ENCODE results near the gene RALGPS2. TPM values are rescaled to one million over a fixed set of nuclear protein-coding genes. Genes with fewer than 3 reads are reported as not detected.

The RALGPS2 gene
- total and polyA plus RNA-seq, 2 of the 13 experiments (the other 11 are each of a cell fraction or from before 2014, with no cell fraction given), result 15.6 to 36.0 TPM

DNA sequence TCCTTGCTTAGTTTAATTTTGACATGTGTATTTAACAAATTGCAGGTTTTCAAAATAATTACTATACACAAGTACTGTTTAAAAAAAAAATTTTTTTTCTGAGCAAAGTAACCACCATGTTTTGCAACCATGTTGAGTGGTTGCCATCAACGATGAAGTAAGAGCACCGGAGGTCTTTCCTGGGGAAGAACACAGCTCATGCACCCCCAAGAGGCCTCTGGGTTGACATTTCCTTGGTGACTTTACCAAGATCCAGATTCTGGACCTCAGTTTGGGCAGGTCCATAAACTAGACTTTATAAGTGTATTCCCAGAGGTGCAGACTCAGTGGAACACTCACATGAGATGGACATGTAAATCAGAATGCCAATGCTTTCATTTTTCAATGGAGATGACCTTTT lies 36.8 kb upstream of the RALGPS2 start (continued):
- TF ChIP-seq ZNF609 (CRISPR knock-in tag; IDR thresholded peaks at IDR 0.05; ENCODE audit: borderline replicate concordance), result no peak

GRCh38 chr1:178689769-178690168 lies 35.3 kb upstream of the RALGPS2 start:
- H3K27ac ChIP-seq (ENCODE audit: extremely low read length, insufficient read depth, low read length), result no peak overlapping the region
- in situ Hi-C loops (cut with HindIII; ENCODE audit: extremely low pct_ligation_motif_present, low pct_unique_long_range_greater_than_20kb) (no loop called here), intact Hi-C loops (cut with micrococcal nuclease; ENCODE audit: unreplicated experiment) (loop anchor here (10.0 kb wide), 2 partner anchors 65 to 145 kb away; no protein-coding TSS in a partner anchor)
- no peaks in the 10 kb centered on the region for H3K79me2 ChIP-seq (ENCODE audit: insufficient read depth, low read length)
- peaks cover 0 to 3% of the 10 kb centered on the region in 2 experiments; a peak in 2 of 5 replicates for H3K27me3 ChIP-seq (ENCODE audit: control insufficient read depth in 1 of 2, insufficient read depth in 2 of 2, low read length in 2 of 2)
- no peaks in the 10 kb centered on the region for H3K36me3 ChIP-seq (replicated peaks in 1 of 2; ENCODE audit: control insufficient read depth in 1 of 2, insufficient read depth in 2 of 2, low read length in 2 of 2)
- no peak overlapping the region for H2AFZ ChIP-seq (ENCODE audit: low read length)
- no peak for DNase-seq (ENCODE audit: low spot score)
- peaks cover 7% of the 10 kb centered on the region for H3K4me1 ChIP-seq (ENCODE audit: insufficient read depth, low read length)
- CTCF ChIA-PET (ENCODE audit: low intra/inter-chr PET ratio, low total read pairs), result no interaction called here
- no TSS peak for BruUV-seq (replicated peaks)
- no peak overlapping the region for H3K4me3 ChIP-seq (replicated peaks in 1 of 3; ENCODE audit: insufficient read depth in 1 of 3, low read depth in 2 of 3, low read length in 3 of 3)
- H3K9ac ChIP-seq (ENCODE audit: insufficient read depth, low read depth, low read length), result no peak overlapping the region
- no peaks in the 10 kb centered on the region for H3K9me3 ChIP-seq (ENCODE audit: low read length)
- ATAC-seq, result no peak
- no peak for FAIRE-seq
- H4K20me1 ChIP-seq (ENCODE audit: insufficient read depth, low read length), result no peaks in the 10 kb centered on the region
- WGBS (ENCODE audit: low lambda C conversion rate), result 23% methylated on average over 2 of the region's 2 CpGs
- POLR2A ChIA-PET, result no interaction called here
- no peak overlapping the region for H3K4me2 ChIP-seq (ENCODE audit: low read depth, low read length)
- TF ChIP-seq ZIK1 (CRISPR knock-in tag; IDR thresholded peaks at IDR 0.05; ENCODE audit: borderline replicate concordance, low read depth) (no peak), MXI1 (IDR thresholded peaks at IDR 0.05; ENCODE audit: borderline replicate concordance, low read depth, low read length) (no peak), RXRB (CRISPR knock-in tag; IDR thresholded peaks at IDR 0.05; ENCODE audit: borderline replicate concordance) (no peak), ZC3H4 (CRISPR knock-in tag; IDR thresholded peaks at IDR 0.05; ENCODE audit: borderline replicate concordance) (no peak), FOXA3 (CRISPR knock-in tag; IDR thresholded peaks at IDR 0.05) (no peak), TP53 (CRISPR knock-in tag; conservative IDR thresholded peaks at IDR 0.05) (no peak), ZFP1 (CRISPR knock-in tag; IDR thresholded peaks at IDR 0.05) (no peak)
- TF ChIP-seq, protein P1, sequence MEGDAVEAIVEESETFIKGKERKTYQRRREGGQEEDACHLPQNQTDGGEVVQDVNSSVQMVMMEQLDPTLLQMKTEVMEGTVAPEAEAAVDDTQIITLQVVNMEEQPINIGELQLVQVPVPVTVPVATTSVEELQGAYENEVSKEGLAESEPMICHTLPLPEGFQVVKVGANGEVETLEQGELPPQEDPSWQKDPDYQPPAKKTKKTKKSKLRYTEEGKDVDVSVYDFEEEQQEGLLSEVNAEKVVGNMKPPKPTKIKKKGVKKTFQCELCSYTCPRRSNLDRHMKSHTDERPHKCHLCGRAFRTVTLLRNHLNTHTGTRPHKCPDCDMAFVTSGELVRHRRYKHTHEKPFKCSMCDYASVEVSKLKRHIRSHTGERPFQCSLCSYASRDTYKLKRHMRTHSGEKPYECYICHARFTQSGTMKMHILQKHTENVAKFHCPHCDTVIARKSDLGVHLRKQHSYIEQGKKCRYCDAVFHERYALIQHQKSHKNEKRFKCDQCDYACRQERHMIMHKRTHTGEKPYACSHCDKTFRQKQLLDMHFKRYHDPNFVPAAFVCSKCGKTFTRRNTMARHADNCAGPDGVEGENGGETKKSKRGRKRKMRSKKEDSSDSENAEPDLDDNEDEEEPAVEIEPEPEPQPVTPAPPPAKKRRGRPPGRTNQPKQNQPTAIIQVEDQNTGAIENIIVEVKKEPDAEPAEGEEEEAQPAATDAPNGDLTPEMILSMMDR (CRISPR knock-in tag; IDR thresholded peaks at IDR 0.05), result no peak
- TF ChIP-seq, protein P2, sequence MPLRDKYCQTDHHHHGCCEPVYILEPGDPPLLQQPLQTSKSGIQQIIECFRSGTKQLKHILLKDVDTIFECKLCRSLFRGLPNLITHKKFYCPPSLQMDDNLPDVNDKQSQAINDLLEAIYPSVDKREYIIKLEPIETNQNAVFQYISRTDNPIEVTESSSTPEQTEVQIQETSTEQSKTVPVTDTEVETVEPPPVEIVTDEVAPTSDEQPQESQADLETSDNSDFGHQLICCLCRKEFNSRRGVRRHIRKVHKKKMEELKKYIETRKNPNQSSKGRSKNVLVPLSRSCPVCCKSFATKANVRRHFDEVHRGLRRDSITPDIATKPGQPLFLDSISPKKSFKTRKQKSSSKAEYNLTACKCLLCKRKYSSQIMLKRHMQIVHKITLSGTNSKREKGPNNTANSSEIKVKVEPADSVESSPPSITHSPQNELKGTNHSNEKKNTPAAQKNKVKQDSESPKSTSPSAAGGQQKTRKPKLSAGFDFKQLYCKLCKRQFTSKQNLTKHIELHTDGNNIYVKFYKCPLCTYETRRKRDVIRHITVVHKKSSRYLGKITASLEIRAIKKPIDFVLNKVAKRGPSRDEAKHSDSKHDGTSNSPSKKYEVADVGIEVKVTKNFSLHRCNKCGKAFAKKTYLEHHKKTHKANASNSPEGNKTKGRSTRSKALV (CRISPR knock-in tag; IDR thresholded peaks at IDR 0.05), result no peak
- TF ChIP-seq, protein P3, sequence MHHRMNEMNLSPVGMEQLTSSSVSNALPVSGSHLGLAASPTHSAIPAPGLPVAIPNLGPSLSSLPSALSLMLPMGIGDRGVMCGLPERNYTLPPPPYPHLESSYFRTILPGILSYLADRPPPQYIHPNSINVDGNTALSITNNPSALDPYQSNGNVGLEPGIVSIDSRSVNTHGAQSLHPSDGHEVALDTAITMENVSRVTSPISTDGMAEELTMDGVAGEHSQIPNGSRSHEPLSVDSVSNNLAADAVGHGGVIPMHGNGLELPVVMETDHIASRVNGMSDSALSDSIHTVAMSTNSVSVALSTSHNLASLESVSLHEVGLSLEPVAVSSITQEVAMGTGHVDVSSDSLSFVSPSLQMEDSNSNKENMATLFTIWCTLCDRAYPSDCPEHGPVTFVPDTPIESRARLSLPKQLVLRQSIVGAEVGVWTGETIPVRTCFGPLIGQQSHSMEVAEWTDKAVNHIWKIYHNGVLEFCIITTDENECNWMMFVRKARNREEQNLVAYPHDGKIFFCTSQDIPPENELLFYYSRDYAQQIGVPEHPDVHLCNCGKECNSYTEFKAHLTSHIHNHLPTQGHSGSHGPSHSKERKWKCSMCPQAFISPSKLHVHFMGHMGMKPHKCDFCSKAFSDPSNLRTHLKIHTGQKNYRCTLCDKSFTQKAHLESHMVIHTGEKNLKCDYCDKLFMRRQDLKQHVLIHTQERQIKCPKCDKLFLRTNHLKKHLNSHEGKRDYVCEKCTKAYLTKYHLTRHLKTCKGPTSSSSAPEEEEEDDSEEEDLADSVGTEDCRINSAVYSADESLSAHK (CRISPR knock-in tag; IDR thresholded peaks at IDR 0.05; ENCODE audit: borderline replicate concordance), result no peak

Data from HepG2 (cell line).